Spinal cord (tissue), 10 donors: Measurements from ENCODE around the gene MKS1. TPM values are rescaled to one million over a fixed set of nuclear protein-coding genes. Genes with fewer than 3 reads are reported as not detected.

ENCODE experiments used
- DNase-seq, 6 donors: peaks; one replicate each; pipeline versions ENCODE4 v3.0.0 to v3.0.0-alpha.2; 2013 to 2015; ENCODE audit warnings: low spot score in 6 of 6, low read depth in 4 of 6
- H3K27ac ChIP-seq: one replicate; pipeline ENCODE4 v1.5.1; 2013; ENCODE audit warnings: low read depth, low read length, control low read depth
- H3K27me3 ChIP-seq: one replicate; pipeline ENCODE4 v1.6.1; 2013; ENCODE audit warnings: low read length; ENCODE audit not compliant: control insufficient read depth, insufficient read depth
- H3K36me3 ChIP-seq: one replicate; pipeline ENCODE4 v1.6.1; 2013; ENCODE audit warnings: low read length; ENCODE audit not compliant: control insufficient read depth, insufficient read depth
- H3K4me1 ChIP-seq: one replicate; pipeline ENCODE4 v1.6.1; 2013; ENCODE audit warnings: low read length; ENCODE audit not compliant: control insufficient read depth, insufficient read depth
- H3K4me3 ChIP-seq: one replicate; pipeline ENCODE4 v1.5.1; 2013; ENCODE audit warnings: low read depth, low read length, control low read depth
- H3K9me3 ChIP-seq: one replicate; pipeline ENCODE4 v1.6.1; 2013; ENCODE audit warnings: low read length; ENCODE audit not compliant: control insufficient read depth, insufficient read depth
- WGBS: methylation state at CpG from one replicate; pipeline ENCODE4 v1.1.5; 2013; ENCODE audit warnings: missing lambda C conversion rate; ENCODE audit not compliant: insufficient coverage; 5-methylcytosine and 5-hydroxymethylcytosine counted together
- polyA plus RNA-seq, 2 donors: library from polyadenylated mRNA; unstranded; fragments of 120-200 nt; gene quantifications; one replicate each; pipeline ENCODE4 v1.2.1, GENCODE V29; 2013; ENCODE audit not compliant: insufficient read length in 2 of 2
- total RNA-seq, 2 donors: library from RNA; depleted of rRNA in 1 of 2; stranded (reverse); fragments of 120-200 nt in 1 of 2; fragments of >200 nt in 1 of 2; gene quantifications; one replicate each; pipeline versions ENCODE4 v1.2.3 to v1.2.4, GENCODE V29; 2013 to 2014
- donor health status: healthy.

MKS1 gene
- total and polyA plus RNA-seq, 4 donors, result 15.8 to 29.0 (median 25.2) TPM

GRCh38 chr17:58176200-58176599 is 42.9 kb downstream of the MKS1 start:
- Histone ChIP-seq H3K27ac (no peak overlapping the region), H3K9me3 (no peaks in the 10 kb centered on the region), H3K27me3 (peaks cover 5% of the 10 kb centered on the region), H3K4me3 (no peak overlapping the region), H3K4me1 (no peaks in the 10 kb centered on the region), H3K36me3 (no peaks in the 10 kb centered on the region)
- DNase-seq, result no peak
- WGBS, result no CpG with 5 or more reads among the region's 7 CpGs

- H3K27ac ChIP-seq, result no peak overlapping the region
- peaks cover 5% of the 10 kb centered on the region for H3K27me3 ChIP-seq
- no peaks in the 10 kb centered on the region for H3K9me3 ChIP-seq
- no peaks in the 10 kb centered on the region for H3K36me3 ChIP-seq
- DNase-seq, result no peak
- no peaks in the 10 kb centered on the region for H3K4me1 ChIP-seq
- no peak overlapping the region for H3K4me3 ChIP-seq
- 63% methylated on average over 2 of the region's 3 CpGs for WGBS
Measured at GRCh38 chr17:58174871-58175270, 44.2 kb downstream of the MKS1 start.

GRCh38 chr17:58172369-58173071 is 46.5 kb downstream of the MKS1 start:
- H3K4me1 ChIP-seq, result no peaks in the 10 kb centered on the region
- H3K36me3 ChIP-seq, result no peaks in the 10 kb centered on the region
- peak in 2 of 6 donors; percentile 5 to 75 for DNase-seq
- no peak overlapping the region for H3K4me3 ChIP-seq
- H3K9me3 ChIP-seq, result no peaks in the 10 kb centered on the region
- 67% methylated on average over 1 of the region's 2 CpGs for WGBS
- H3K27ac ChIP-seq, result no peak overlapping the region
- H3K27me3 ChIP-seq, result peaks cover 8% of the 10 kb centered on the region

- H3K4me1 ChIP-seq, result no peaks in the 10 kb centered on the region
- no peak overlapping the region for H3K4me3 ChIP-seq
- WGBS, result no CpG with 5 or more reads among the region's 4 CpGs
- DNase-seq, result no peak
- H3K27ac ChIP-seq, result no peak overlapping the region
- H3K36me3 ChIP-seq, result no peaks in the 10 kb centered on the region
- peaks cover 9% of the 10 kb centered on the region for H3K27me3 ChIP-seq
- H3K9me3 ChIP-seq, result no peaks in the 10 kb centered on the region
Measured at GRCh38 chr17:58170622-58171021, 48.4 kb downstream of the MKS1 start.

GRCh38 chr17:58166682-58167081 is 52.4 kb downstream of the MKS1 start, which contains the start of gene OR4D2:
Gene OR4D2 (plus strand): TSS chr17:58166982. CDS start chr17:58169656, 2,674 bp downstream.
- H3K9me3 ChIP-seq, result no peaks in the 10 kb centered on the region
- WGBS, result 72% methylated on average over 3 of the region's 6 CpGs
- H3K4me3 ChIP-seq, result no peak within 1 kb of the TSS
- H3K27ac ChIP-seq, result no peak within 1 kb of the TSS
- H3K36me3 ChIP-seq, result no peaks in the 10 kb centered on the region
- H3K4me1 ChIP-seq, result no peaks in the 10 kb centered on the region
- DNase-seq, result no peak
- peaks cover 19% of the 10 kb centered on the region for H3K27me3 ChIP-seq

- DNase-seq, result peak in 1 of 6 donors; percentile 2
- H3K36me3 ChIP-seq, result no peaks in the 10 kb centered on the region
- no CpG with 5 or more reads among the region's 2 CpGs for WGBS
- no peaks in the 10 kb centered on the region for H3K4me1 ChIP-seq
- no peak overlapping the region for H3K4me3 ChIP-seq
- peaks cover 19% of the 10 kb centered on the region for H3K27me3 ChIP-seq
- no peaks in the 10 kb centered on the region for H3K9me3 ChIP-seq
- no peak overlapping the region for H3K27ac ChIP-seq
Measured at GRCh38 chr17:58165981-58166380, 53.1 kb downstream of the MKS1 start.

- DNase-seq, result no peak
- Histone ChIP-seq H3K9me3 (no peaks in the 10 kb centered on the region), H3K4me1 (peaks cover 11% of the 10 kb centered on the region), H3K36me3 (no peaks in the 10 kb centered on the region), H3K4me3 (no peak overlapping the region), H3K27ac (no peak overlapping the region), H3K27me3 (peaks cover 29% of the 10 kb centered on the region)
- 92% methylated on average over 2 of the region's 3 CpGs for WGBS
Measured at GRCh38 chr17:58161566-58161965, 57.5 kb downstream of the MKS1 start.

GRCh38 chr17:58158181-58158580 is 60.9 kb downstream of the MKS1 start:
- peaks cover 11% of the 10 kb centered on the region for H3K4me1 ChIP-seq
- no peaks in the 10 kb centered on the region for H3K36me3 ChIP-seq
- WGBS, result no CpG with 5 or more reads among the region's 2 CpGs
- H3K9me3 ChIP-seq, result no peaks in the 10 kb centered on the region
- H3K27me3 ChIP-seq, result peaks cover 32% of the 10 kb centered on the region
- no peak overlapping the region for H3K27ac ChIP-seq
- DNase-seq, result no peak
- no peak overlapping the region for H3K4me3 ChIP-seq

GRCh38 chr17:58156839-58157803 is 61.9 kb downstream of the MKS1 start:
- peaks cover 36% of the 10 kb centered on the region for H3K27me3 ChIP-seq
- no peaks in the 10 kb centered on the region for H3K36me3 ChIP-seq
- no peak overlapping the region for H3K27ac ChIP-seq
- peak overlapping the region; percentile 36 for H3K4me3 ChIP-seq
- H3K9me3 ChIP-seq, result no peaks in the 10 kb centered on the region
- H3K4me1 ChIP-seq, result peaks cover 11% of the 10 kb centered on the region
- under 1% methylated on average over 64 of the region's 65 CpGs for WGBS
- DNase-seq, result peak; percentile 15 to 88 (median 27)
